ENCODE data around the gene FGD4.

FGD4 gene

GRCh38 chr12:32446316-32447119 lies 47.2 kb downstream of the FGD4 start:
- Histone ChIP-seq H2AFZ (ENCODE audit: low read depth, low read length) (no peak overlapping the region; the same call in 1 of the 2 replicates), H3K4me3 (ENCODE audit: low read depth in 1 of 2, low read length in 2 of 2) (no peak overlapping the region), H3K79me2 (ENCODE audit: insufficient read depth, low read length) (no peaks in the 10 kb centered on the region), H3K36me3 (ENCODE audit: insufficient read depth, low read length) (no peaks in the 10 kb centered on the region), H3K9me3 (ENCODE audit: insufficient read depth, low read length, severe bottlenecking) (no peaks in the 10 kb centered on the region), H3K9ac (ENCODE audit: low read depth, low read length) (no peak overlapping the region), H3K27ac (ENCODE audit: low read length) (no peak overlapping the region), H3K4me2 (ENCODE audit: insufficient read depth, low read length) (no peak overlapping the region), H4K20me1 (ENCODE audit: insufficient read depth, low read length) (no peaks in the 10 kb centered on the region), H3K27me3 (ENCODE audit: insufficient read depth, low read length, poor library complexity) (no peaks in the 10 kb centered on the region), H3K4me1 (ENCODE audit: insufficient read depth, low read length) (no peaks in the 10 kb centered on the region)
- ATAC-seq (ENCODE audit: insufficient read depth, low read depth) (no peak), DNase-seq (no peak)
- TF ChIP-seq CTCF (IDR thresholded peaks at IDR 0.05; ENCODE audit: borderline replicate concordance, extremely low read depth, low read length, poor library complexity, severe bottlenecking) (no peak), EZH2 (IDR thresholded peaks at IDR 0.05; ENCODE audit: borderline replicate concordance, low read depth, low read length, severe bottlenecking) (no peak)

- H3K36me3 ChIP-seq (ENCODE audit: insufficient read depth, low read length), result no peaks in the 10 kb centered on the region
- no peak for TF ChIP-seq EZH2 (IDR thresholded peaks at IDR 0.05; ENCODE audit: borderline replicate concordance, low read depth, low read length, severe bottlenecking)
- no peak for TF ChIP-seq CTCF (IDR thresholded peaks at IDR 0.05; ENCODE audit: borderline replicate concordance, extremely low read depth, low read length, poor library complexity, severe bottlenecking)
- no peaks in the 10 kb centered on the region for H4K20me1 ChIP-seq (ENCODE audit: insufficient read depth, low read length)
- H3K79me2 ChIP-seq (ENCODE audit: insufficient read depth, low read length), result no peaks in the 10 kb centered on the region
- H2AFZ ChIP-seq (ENCODE audit: low read depth, low read length), result no peak overlapping the region
- no peaks in the 10 kb centered on the region for H3K4me1 ChIP-seq (ENCODE audit: insufficient read depth, low read length)
- DNase-seq (no peak), ATAC-seq (ENCODE audit: insufficient read depth, low read depth) (no peak)
- H3K27me3 ChIP-seq (ENCODE audit: insufficient read depth, low read length, poor library complexity), result no peaks in the 10 kb centered on the region
- H3K4me2 ChIP-seq (ENCODE audit: insufficient read depth, low read length), result no peak overlapping the region
- no peak overlapping the region for H3K9ac ChIP-seq (ENCODE audit: low read depth, low read length)
- no peaks in the 10 kb centered on the region for H3K9me3 ChIP-seq (ENCODE audit: insufficient read depth, low read length, severe bottlenecking)
- H3K27ac ChIP-seq (ENCODE audit: low read length), result no peak overlapping the region
- H3K4me3 ChIP-seq (ENCODE audit: low read depth in 1 of 2, low read length in 2 of 2), result no peak overlapping the region
These were observed 49.2 kb downstream of the FGD4 start for GRCh38 chr12:32448586-32448985.

- H3K27me3 ChIP-seq (ENCODE audit: insufficient read depth, low read length, poor library complexity), result no peaks in the 10 kb centered on the region
- no peaks in the 10 kb centered on the region for H3K36me3 ChIP-seq (ENCODE audit: insufficient read depth, low read length)
- H4K20me1 ChIP-seq (ENCODE audit: insufficient read depth, low read length), result no peaks in the 10 kb centered on the region
- H3K79me2 ChIP-seq (ENCODE audit: insufficient read depth, low read length), result no peaks in the 10 kb centered on the region
- no peak overlapping the region for H3K27ac ChIP-seq (ENCODE audit: low read length)
- TF ChIP-seq EZH2 (IDR thresholded peaks at IDR 0.05; ENCODE audit: borderline replicate concordance, low read depth, low read length, severe bottlenecking) (no peak), CTCF (IDR thresholded peaks at IDR 0.05; ENCODE audit: borderline replicate concordance, extremely low read depth, low read length, poor library complexity, severe bottlenecking) (no peak)
- H2AFZ ChIP-seq (ENCODE audit: low read depth, low read length), result no peak overlapping the region
- H3K9ac ChIP-seq (ENCODE audit: low read depth, low read length), result no peak overlapping the region
- no peaks in the 10 kb centered on the region for H3K4me1 ChIP-seq (ENCODE audit: insufficient read depth, low read length)
- no peak overlapping the region for H3K4me3 ChIP-seq (ENCODE audit: low read depth in 1 of 2, low read length in 2 of 2)
- ATAC-seq (ENCODE audit: insufficient read depth, low read depth), result no peak
- no peak for DNase-seq
- no peaks in the 10 kb centered on the region for H3K9me3 ChIP-seq (ENCODE audit: insufficient read depth, low read length, severe bottlenecking)
- H3K4me2 ChIP-seq (ENCODE audit: insufficient read depth, low read length), result no peak overlapping the region
These were observed 51.0 kb downstream of the FGD4 start for GRCh38 chr12:32450363-32450762.
